Testis (tissue), 2 donors: Measurements from ENCODE around the gene CDH24.

ENCODE experiments used
- CTCF ChIP-seq, 3 experiments: fragments of 450-650 bp in 2 of 3; fragments of 200-600 bp in 1 of 3; sonication (generic) in 1 of 3; IDR thresholded peaks; one replicate each; pipeline ENCODE4 v1.5.1; 2016 to 2019; ENCODE audit warnings: antibody characterized with exemption in 3 of 3, mild to moderate bottlenecking in 2 of 3, moderate library complexity in 1 of 3
- POLR2A ChIP-seq: fragments of 450-650 bp; IDR thresholded peaks from one replicate; pipeline ENCODE4 v1.6.1; 2017; ENCODE audit warnings: antibody characterized with exemption, mild to moderate bottlenecking, moderate library complexity

GRCh38 chr14:23028799-23029198, 28.5 kb downstream of the CDH24 start:
- no peak for TF ChIP-seq POLR2A
- TF ChIP-seq CTCF (IDR thresholded peaks at IDR 0.05) = no peak
